HG03196 (cell line): ENCODE measurements around the gene PLB1.
A peak's percentile ranks its signal among the peaks of the same experiment; 100 is the strongest.

ENCODE experiments used
- ATAC-seq: cut with Tn5 transposase; IDR thresholded peaks from one replicate; pipeline ENCODE4 v1.9.1; 2021; ENCODE audit not compliant: unreplicated experiment

The PLB1 gene

DNA sequence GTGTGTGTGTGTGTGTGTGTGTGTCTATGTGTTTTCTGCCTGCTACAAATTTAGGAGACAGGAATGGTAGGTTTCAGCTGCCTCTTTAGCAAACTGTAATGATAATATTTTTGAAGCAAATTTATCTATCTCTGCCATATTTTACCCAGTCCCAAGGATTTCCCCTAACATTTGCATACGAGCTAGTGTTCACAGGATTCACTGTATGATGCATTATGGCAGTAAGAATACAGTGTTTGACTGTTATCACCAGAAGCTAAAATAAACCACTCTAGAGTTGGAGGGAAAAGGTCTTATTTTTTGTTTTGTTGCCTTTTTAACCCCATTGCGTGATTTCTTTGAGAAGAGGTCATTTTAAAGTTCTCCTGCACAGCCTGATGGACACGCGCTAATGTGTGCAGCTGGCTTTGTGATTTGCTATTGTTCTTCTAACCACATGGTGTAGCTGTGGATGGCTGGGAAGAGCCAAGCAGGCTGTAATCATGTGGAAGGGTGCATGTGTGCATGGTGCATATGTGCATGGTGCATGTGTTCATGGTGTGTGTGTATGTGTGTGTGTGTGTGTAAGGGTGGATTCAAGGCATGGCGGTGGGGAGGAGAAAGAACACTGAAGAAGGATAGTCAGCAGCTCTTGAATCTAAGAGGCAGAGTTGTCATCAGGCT is 62.4 kb downstream of the PLB1 start:
- ATAC-seq, result no peak

DNA sequence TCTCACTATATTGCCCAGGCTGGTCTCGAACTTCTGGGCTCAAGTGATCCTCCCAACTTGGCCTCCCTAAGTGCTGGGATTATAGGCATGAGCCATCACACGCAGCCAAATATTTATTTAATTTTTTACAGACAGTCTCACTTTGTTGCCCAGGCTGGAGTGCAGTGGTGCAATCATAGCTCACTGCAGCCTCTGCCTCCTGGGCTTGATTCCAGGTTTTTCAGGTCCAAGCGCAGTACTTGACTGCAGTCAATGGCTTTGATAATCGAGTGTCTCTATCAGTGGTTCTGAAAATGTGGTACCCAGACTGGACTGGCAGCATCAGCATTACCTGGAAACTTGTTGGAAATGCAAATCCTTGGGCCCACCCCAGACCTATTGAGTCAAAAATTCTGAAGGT is 63.1 kb downstream of the PLB1 start:
- ATAC-seq, result no peak

DNA sequence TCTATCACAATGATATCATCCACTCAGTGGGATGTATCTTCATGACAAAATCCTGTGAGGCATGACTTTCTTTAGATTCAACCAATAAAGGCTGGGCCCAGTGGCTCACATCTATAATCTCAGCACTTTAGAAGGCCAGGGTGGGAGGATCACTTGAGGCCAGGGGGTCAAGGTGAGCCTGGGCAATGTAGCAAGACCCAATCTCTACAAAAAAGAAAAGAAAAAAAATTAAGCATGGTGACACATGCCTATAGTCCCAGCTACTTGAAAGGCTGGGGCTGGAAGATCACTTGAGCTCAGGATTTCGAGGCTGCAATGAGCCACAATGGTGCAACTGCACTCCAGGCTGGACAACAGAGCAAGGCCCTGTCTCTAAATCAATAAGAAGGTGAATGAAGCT is 68.0 kb downstream of the PLB1 start:
- no peak for ATAC-seq

DNA sequence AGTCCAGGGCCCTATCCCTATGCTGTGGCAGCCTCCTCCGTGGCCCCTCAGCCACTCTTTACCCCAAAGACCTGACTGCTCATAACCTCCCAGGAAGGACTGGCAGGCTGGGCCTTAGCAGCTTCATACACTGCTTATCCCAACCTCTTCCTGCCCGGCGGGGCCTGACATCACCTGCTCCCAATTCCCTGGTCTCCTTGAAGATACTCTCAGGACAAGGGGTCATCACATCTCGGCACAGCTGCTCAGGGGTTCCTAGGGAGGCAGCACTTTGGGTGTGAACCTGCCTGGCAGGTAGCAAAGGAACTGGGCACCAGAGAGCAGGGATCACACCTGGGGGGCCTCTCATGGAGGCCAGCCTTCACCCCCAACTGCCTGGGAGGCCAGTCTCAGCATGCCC is 68.5 kb downstream of the PLB1 start:
- no peak for ATAC-seq

DNA sequence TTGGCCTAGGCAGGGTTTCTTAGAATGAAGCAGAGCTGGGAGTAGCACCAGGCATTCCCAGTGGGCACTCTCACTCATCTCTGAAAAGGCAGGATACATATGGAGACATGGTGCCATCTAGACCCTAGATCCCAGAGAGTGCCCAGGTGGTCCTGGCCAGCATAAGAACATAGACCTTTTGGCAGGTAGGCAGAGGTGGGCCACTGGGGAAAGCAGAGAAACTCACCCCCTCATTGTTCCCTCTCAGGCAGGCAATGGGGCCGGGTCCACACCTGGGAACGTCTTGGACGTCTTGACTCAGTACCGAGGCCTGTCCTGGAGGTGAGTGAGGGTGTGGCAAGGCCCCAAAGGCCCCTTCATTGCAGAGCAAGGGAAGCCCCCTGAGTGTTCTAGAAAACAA is 69.2 kb downstream of the PLB1 start:
- no peak for ATAC-seq

DNA sequence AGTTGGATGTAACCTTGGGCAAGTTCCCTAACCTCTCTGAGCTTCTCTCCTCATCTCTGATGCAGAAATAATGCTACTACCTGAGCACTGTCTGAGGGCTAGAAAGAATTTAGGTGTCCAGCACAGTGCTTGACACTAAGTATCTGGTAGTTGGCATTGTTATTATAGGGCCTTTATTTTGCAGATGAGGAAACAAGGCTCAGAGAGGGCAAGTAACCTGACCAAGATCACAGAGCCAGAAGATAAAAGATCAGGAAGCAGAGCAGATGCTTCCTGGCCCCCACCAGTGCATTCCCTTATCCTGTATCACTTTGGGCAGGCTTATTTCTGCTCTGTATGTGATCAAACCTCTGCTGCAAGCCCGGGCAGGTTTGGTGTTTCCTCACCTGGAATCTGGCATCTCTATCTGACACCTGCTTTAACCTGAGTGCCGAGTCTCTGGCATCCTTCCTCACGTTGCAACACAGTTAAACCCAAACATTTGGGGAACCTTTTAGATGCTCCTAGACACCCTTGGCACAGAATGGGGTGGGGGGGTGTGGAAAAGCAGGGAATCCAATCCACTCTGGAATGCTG is 69.9 kb downstream of the PLB1 start:
- ATAC-seq, result no peak

DNA sequence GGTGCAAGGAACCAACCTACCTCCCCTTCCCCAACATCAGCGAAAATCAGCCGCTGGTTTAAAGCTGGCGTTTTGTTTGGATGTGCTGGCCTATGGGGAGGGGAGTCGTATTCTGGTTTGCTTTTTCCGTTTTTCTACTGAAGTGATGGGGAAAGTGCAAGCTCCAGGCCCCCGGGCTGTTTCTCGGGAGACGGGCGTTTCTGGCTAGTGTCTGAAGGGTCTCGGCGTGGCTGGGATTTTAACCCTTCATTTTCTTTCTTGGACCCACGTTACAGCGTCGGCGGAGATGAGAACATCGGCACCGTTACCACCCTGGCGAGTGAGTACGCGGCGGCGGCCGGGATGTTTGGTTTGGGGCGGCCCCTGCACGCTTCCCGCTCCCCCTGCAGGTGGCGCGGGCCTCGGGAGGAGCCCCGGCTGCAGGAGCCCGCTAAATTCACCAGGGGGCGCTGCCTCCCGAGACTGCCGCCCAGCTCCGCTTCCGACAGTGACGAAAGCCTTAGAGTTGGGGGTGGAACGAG is 70.7 kb downstream of the PLB1 start:
- peak; percentile 97 for ATAC-seq

DNA sequence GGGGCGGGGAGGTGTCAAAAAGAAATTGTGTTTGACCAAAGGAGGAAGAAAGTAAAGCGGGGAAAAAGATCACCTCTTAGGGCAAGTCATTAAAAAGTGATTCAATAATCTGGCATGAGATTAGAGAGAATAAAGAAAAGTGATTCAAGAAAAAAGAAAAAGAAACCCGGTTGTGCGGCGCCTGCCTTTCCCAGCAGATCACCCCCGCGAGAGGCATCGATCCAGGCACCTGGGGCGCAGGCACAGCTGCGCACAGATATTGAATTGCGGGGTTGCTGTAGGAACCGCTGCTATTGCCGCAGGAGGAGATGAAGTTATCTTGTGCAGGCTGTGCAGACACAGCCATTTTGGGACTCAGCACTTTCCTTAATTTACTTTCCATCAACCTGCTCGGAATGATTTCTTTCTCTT is 71.2 kb downstream of the PLB1 start:
- ATAC-seq, result peak; percentile 8

DNA sequence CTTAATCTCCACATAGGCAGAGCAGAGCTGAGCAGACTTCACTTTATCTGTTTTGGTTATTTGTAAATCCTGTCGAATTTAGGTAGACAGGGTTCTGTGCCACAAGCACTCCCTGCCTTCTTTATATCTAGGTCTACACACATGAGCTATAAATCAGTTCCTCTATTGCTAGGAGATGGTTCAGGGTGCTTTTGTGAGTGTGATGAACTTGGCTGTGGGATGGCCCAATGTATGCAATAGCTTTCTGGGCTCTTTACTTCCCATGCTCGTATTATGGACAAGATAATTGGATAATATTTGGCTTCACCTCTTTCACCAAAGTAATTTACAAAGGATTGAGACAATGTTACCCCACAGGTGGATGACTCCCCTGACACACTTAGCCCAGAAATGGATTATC is 72.2 kb downstream of the PLB1 start:
- no peak for ATAC-seq

DNA sequence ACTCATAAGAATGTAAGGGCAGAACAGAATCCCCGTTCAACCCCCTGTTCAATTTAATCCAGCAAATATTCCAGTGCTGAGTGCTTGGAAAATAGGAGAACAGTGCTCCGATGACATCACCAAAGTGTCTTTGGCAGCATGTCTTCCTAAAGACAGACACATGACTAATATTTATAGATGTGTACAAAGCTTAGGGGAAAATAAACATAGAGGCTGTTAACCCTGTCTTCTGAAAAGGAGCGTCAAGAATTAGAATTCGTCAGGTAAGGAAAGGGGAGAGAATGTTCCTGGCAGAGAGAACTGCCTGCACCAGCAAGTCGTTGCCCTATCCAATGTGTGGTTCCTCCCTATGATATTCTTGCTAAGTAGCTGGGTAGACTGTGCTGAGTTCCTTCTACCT is 72.7 kb downstream of the PLB1 start:
- no peak for ATAC-seq

DNA sequence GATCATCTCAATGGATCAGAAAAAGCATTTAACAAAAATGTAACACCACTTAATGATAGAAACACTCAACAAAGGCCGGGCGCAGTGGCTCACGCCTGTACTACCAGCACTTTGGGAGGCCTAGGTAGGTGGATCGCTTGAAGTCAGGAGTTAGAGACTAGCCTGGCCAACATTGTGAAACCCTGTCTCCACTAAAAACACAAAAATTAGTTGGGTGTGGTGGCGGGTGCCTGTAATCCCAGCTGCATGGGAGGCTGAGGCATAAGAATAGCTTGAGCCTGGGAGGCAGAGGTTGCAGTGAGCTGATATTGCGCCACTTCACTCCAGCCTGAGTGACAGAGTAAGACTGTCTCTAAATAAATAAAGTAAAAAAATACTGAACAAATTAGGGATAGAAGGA is 74.6 kb downstream of the PLB1 start:
- ATAC-seq, result no peak

DNA sequence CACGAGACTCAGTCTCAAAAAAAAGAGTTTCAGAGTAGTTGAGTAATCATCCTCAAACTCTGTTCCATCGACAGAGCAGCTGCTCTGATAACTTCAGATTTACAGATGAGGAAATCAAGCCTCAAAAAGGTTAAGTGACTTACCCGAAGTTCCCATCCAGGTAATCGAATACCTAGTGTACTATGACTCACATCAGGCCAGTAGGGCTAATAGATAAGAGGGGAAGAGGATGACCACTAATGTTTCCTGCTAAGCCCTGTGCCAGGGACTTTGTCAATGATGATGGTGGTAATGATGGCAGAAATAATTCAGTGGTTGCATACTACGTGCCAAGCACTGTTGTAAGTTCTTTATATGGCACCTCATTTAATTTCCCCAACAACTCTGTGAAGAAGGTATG is 80.9 kb downstream of the PLB1 start:
- ATAC-seq, result no peak

DNA sequence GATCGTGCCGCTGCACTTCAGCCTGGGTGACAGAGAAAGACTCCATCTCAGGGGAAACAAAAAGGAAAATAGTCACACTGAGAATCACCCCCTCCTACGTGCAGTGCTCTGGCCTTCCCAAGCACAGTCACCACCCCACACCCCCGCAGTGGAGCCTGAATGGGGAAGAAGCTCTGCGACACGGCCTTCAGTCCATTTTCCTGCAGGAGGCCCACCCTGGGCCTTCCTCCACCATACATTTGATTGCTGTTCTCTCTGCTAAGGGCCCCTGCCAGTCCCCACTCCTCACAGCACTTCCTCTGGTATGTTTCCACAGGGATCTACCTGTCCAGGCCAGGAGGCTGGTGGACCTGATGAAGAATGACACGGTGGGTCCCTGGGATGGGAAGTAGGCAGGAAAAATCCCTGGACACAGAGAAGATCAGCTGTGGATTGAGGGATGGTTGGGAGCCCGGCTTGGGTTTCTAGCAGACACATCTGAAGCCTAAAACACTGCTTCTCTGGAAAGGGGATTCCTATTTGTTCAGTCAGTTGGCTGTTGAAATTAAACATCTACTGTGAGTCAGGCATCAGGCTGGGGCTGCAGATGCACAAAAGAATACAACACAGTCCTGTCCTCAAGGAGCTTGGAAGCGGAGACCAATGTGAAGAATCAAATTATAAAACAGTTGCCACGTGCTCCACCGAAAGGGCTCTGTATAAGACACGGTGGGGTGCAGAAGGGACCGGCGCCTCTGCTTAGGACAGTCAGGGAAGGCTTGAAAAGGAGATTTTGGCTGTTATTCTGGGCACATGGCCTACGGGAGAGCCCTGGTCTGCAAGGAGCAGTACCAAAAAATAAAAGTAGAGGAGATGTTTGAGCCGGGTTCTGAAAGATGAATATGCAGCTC is 82.2 kb downstream of the PLB1 start:
- no peak for ATAC-seq

DNA sequence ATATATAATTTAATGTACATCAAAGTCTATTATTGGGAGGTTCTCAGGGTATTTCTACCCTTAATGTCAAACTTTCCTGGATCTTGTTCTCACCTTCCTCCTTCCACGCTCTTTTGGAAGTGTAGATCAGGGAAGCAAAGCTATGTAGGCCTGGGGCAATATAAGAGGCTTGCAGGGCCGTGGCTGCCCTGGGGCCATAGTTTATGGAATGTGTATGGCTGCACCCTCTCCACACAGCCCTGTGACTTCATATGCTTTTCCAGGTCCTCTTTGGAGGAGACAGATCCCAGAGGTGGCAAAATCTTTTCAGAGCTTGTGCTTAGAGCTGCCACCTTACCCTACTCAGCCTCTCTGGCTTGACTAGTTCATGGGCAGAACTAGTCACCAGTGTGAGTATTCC is 82.9 kb downstream of the PLB1 start:
- no peak for ATAC-seq

DNA sequence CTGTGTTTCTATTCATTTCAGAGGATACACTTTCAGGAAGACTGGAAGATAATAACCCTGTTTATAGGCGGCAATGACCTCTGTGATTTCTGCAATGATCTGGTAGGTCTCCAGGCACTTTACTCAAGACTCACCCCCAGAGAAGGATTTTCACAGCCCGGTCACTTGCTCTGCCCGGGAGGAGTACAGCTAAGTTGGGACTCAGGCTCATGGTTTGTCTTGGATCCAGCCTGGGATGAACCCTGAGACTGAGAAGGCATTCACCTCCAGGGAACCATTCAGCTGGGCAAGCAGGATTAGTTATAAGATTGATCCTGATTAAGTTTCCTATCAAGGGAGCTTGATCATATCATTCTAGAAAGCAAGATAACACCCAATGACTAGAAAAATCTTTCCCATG is 83.7 kb downstream of the PLB1 start:
- ATAC-seq, result no peak

DNA sequence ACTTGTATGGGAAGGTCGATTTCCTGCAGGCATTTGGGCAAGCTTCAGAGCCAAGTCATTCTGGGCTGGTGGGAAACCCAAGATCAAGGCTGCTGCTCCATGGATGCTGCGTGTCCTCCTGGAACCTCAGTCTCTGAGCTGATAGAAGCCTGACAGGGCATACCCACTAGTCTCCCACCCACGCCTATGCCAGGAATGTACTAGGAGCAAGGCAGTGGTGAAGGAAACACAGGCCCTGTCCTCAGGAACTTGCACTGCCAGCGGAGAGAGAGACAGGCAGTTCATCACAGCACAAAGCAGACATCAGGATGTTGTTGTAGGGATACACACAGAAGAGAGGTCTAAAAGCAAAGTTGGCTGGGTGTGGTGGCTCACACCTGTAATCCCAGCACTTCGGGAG is 84.2 kb downstream of the PLB1 start:
- ATAC-seq, result no peak

DNA sequence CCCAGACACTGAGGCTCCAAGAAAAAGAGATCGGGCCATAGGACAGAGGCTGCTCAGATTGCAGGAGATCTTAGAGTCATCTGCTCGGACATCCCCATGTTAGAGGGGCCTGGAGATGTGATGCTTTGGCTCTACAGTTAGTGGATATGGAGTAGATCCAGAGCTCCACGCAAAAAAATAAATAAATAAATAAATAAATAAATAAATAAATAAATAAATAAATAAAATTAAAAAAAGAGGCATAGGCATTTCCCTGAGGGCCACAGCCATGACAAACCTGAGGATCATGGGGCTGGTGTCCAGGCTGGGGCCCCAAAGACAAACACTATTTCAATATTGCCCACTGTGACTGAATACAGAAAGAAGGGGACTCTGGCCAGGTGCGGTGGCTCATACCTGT is 85.5 kb downstream of the PLB1 start:
- no peak for ATAC-seq

DNA sequence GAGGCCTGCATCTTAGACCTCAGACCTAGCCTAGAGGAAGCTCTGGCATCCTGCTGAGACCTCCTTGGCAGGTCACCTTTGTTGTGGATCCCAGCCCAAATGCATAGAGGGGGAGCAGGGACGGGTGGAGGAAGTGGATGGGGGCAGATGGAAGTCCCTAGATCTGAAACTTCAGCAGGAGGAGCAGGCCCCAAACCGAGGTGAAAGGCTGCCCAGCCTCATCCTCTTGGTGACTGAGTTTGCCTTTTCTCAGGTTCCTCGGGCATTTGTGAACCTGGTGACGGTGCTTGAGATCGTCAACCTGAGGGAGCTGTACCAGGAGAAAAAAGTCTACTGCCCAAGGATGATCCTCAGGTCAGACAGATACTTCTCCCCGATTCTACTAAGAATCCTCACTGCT is 86.3 kb downstream of the PLB1 start:
- ATAC-seq, result no peak

DNA sequence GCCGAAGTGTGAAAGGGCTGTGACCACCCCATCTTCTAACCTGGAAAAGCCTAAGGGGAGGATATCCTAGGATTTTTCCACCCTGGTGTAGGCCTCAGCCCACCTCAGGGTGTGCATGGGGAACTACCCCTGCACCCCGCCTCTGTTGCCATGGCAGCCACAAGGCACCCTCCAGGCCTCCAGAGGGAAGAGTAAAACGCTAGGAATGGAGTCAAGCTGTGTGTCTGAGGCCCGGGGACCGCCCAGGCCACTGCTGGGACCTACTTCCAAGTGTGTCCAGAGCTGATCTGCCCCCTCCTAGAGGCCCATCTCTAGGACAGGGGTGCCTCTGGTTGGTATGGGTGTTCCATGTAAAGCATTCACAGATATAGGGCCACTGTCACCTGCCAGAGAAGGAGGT is 86.7 kb downstream of the PLB1 start:
- no peak for ATAC-seq

DNA sequence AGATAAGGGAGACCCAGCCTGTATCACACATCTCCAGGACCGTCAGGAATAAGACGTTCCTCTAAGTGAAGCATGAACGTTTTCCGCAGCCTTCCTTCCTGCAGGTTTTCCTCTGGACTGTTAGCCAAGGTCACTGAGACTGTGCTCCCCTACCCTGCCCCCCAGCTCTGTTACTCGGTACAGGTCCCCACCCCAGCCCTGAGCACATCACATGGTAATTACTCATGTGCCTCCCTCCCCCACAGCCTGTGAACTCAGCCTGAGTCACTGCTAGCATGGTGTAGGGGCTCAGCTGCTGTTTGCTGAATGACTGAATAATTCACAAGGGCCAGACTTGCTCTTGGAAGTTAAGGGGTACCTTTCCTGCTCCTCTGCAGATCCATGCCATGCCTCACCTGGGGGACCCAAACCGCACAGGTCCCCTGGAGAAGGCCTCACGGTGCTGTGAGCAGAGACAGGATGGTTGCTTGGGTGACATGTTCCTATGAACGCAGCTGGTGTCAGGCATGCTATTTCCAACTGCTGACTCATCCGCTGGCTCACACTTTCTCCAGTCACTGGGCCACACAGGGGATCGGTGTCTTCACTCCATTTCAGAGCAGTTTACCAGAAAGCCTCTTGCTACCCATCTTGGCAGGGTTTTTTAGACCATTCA is 88.2 kb downstream of the PLB1 start:
- no peak for ATAC-seq

DNA sequence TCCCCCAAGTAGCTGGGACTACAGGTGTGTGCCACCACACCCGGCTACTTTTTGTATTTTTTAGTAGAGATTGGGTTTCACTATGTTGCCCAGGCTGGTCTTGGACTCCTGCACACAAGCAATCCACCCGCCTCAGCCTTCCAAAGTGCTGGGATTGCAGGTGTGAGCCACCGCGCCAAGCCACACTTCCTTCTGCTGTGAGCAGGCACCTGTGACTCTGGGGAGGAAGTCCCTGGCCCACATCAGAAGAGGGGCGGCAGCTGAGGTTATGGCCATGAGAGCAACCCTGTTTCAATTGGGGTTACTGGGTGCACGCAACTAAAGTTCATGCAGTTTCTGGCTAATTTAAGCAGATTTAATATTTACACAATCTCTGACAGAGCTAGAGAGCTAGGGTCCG is 91.0 kb downstream of the PLB1 start:
- no peak for ATAC-seq
